ENCODE measurements around the gene P2RX1.

P2RX1 gene

DNA sequence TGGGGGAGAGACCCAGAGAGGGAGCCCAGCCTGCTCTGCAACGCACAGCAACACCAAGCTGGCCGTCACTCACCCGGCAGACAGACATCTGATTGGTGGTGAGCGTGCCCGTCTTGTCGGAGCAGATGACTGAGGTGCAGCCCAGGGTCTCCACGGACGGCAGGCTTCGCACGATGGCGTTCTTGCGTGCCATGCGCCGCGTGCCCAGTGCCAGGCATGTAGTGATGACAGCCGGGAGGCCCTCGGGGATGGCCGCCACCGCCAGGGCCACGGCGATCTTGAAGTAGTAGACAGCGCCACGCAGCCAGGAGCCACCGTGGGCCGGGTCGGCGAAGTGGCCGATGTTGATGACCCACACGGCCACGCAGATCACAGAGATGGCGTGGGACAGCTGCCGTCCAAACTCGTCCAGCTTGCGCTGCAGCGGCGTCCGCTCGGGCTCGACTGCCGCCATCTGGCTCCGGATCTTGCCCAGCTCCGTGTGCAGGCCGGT lies 31.1 kb upstream of the P2RX1 start:
- DNase-seq: no peak
- Histone ChIP-seq H3K9ac (ENCODE audit: low read length) (no peak overlapping the region), H3K14ac (ENCODE audit: low read length) (no peak overlapping the region), H3K4me1 (ENCODE audit: control insufficient read depth in 1 of 2, insufficient read depth in 2 of 2, low read length in 2 of 2) (peaks cover 6% of the 10 kb centered on the region in 2 experiments), H2BK120ac (ENCODE audit: insufficient read depth, low read length, poor library complexity) (no peak overlapping the region), H4K12ac (ENCODE audit: low read depth, low read length) (no peak overlapping the region), H4K8ac (ENCODE audit: low read depth, low read length) (no peak overlapping the region), H3K79me2 (ENCODE audit: control insufficient read depth, insufficient read depth, low read length, poor library complexity) (no peaks in the 10 kb centered on the region), H4K91ac (ENCODE audit: low read depth, low read length) (no peak overlapping the region), H3K27ac (ENCODE audit: low read depth, low read length) (no peak overlapping the region), H3K4me2 (ENCODE audit: low read length) (no peak overlapping the region), H3K23ac (ENCODE audit: low read length) (no peak overlapping the region), H2AK5ac (ENCODE audit: low read length) (no peak overlapping the region), H3K18ac (ENCODE audit: low read length) (no peak overlapping the region), H2BK5ac (ENCODE audit: low read depth, low read length, poor library complexity) (no peak overlapping the region), H3K9me3 (ENCODE audit: insufficient read depth, low read depth, low read length) (peaks cover 7% of the 10 kb centered on the region), H3K79me1 (ENCODE audit: low read length) (no peaks in the 10 kb centered on the region), H2AFZ (ENCODE audit: insufficient read depth, low read length, poor library complexity) (no peak overlapping the region), H3K4ac (ENCODE audit: low read depth, low read length) (no peak overlapping the region), H3K4me3 (ENCODE audit: low read depth, low read length) (peak overlapping the region; percentile 3), H3K27me3 (ENCODE audit: insufficient read depth, low read length) (no peaks in the 10 kb centered on the region), H3K36me3 (ENCODE audit: control insufficient read depth in 1 of 2, insufficient read depth in 2 of 2, low read length in 2 of 2) (no peaks in the 10 kb centered on the region), H2BK12ac (ENCODE audit: low read length) (no peak overlapping the region)
- WGBS (ENCODE audit: extremely low coverage, insufficient coverage, insufficient read length): no CpG with 5 or more reads among the region's 43 CpGs

DNA sequence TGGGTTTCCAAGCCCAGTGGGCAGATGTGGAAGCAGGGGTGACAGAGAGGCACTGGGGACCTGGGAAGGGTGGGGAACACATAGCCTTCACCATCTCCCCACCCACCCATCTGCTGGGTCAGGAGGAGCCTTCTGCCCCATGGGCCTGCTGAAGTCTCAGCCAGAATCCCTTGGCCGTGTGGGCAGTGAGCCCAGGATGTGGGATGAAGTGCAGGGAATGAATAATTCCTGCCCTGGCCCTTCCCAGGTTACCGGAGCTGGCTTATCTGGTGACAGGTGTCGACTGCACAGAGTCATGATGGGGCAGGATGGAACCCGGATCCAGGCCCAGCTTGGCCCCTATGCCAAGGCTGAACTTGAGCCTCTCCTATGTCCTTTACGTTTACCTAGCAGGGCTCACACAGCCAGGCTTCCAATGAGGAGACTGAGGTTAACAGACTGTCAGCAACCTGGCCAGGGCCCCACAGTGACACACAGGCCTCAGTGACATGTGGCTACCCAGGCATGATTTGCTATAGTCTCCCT lies 30.5 kb upstream of the P2RX1 start:
- no peak overlapping the region for H4K12ac ChIP-seq (ENCODE audit: low read depth, low read length)
- no peak overlapping the region for H3K23ac ChIP-seq (ENCODE audit: low read length)
- H2AK5ac ChIP-seq (ENCODE audit: low read length): no peak overlapping the region
- H3K36me3 ChIP-seq (ENCODE audit: control insufficient read depth in 1 of 2, insufficient read depth in 2 of 2, low read length in 2 of 2): no peaks in the 10 kb centered on the region
- H2BK120ac ChIP-seq (ENCODE audit: insufficient read depth, low read length, poor library complexity): no peak overlapping the region
- no peak overlapping the region for H3K9ac ChIP-seq (ENCODE audit: low read length)
- H2BK5ac ChIP-seq (ENCODE audit: low read depth, low read length, poor library complexity): no peak overlapping the region
- H3K4me1 ChIP-seq (ENCODE audit: control insufficient read depth in 1 of 2, insufficient read depth in 2 of 2, low read length in 2 of 2): peaks cover 6% of the 10 kb centered on the region in 2 experiments
- H3K9me3 ChIP-seq (ENCODE audit: insufficient read depth, low read depth, low read length): peaks cover 7% of the 10 kb centered on the region
- no peak overlapping the region for H3K4me2 ChIP-seq (ENCODE audit: low read length)
- no peak overlapping the region for H4K91ac ChIP-seq (ENCODE audit: low read depth, low read length)
- no peak overlapping the region for H3K27ac ChIP-seq (ENCODE audit: low read depth, low read length)
- no peak overlapping the region for H2AFZ ChIP-seq (ENCODE audit: insufficient read depth, low read length, poor library complexity)
- no peak overlapping the region for H3K4ac ChIP-seq (ENCODE audit: low read depth, low read length)
- no peak overlapping the region for H3K18ac ChIP-seq (ENCODE audit: low read length)
- no peak for DNase-seq
- no peak overlapping the region for H4K8ac ChIP-seq (ENCODE audit: low read depth, low read length)
- no peaks in the 10 kb centered on the region for H3K79me1 ChIP-seq (ENCODE audit: low read length)
- no peak overlapping the region for H3K14ac ChIP-seq (ENCODE audit: low read length)
- H3K4me3 ChIP-seq (ENCODE audit: low read depth, low read length): no peak overlapping the region
- H3K27me3 ChIP-seq (ENCODE audit: insufficient read depth, low read length): no peaks in the 10 kb centered on the region
- H2BK12ac ChIP-seq (ENCODE audit: low read length): no peak overlapping the region
- WGBS (ENCODE audit: extremely low coverage, insufficient coverage, insufficient read length): no CpG with 5 or more reads among the region's 5 CpGs
- H3K79me2 ChIP-seq (ENCODE audit: control insufficient read depth, insufficient read depth, low read length, poor library complexity): no peaks in the 10 kb centered on the region

DNA sequence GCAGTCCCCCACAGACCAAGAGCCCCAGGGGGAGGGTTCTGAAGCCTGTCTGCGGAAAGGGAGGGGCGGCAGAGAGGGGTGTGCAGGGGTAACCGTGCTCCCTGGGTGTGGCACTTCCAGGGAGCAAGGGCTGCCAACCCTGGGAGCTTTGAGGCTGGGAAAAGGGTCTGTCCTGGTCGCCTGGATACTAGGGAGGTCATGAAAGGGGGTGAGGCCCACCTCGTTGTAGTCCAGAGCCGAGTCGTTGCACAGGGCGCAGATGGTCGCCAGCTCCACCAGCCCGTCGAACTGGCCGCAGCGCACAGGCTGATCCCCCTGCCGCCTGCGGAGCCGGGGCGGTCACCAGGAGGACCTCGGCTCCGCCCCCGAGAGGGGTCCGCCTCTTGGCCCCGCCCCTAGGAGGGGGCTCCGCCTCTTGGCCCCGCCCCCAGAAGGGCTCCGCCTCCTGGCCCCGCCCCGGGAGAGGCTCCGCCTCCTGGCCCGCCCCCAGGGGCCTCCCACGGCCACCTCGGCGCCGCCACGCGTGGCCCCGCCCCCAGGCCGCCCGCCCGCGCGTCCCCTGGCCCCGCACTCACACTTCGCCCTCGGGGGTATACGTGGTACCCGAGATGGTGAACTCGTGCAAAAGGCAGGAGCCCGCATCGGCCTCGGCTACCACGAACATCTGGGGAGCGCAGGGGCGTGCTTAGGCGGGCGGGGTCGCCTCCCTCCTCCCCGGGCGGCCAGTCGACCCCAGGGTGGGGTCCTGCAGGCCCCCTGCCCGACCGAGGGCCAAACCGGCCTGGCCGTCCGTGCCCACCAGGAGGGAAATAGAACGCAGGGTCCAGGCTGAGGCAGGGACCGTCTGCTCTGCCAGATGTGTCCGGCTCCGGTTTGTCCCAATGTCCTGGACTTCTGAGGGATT lies 28.5 kb upstream of the P2RX1 start:
- H3K27me3 ChIP-seq (ENCODE audit: insufficient read depth, low read length): no peaks in the 10 kb centered on the region
- no peak overlapping the region for H3K9ac ChIP-seq (ENCODE audit: low read length)
- H3K23ac ChIP-seq (ENCODE audit: low read length): no peak overlapping the region
- WGBS (ENCODE audit: extremely low coverage, insufficient coverage, insufficient read length): no CpG with 5 or more reads among the region's 68 CpGs
- H3K4me3 ChIP-seq (ENCODE audit: low read depth, low read length): peak overlapping the region; percentile 60
- no peak overlapping the region for H2BK5ac ChIP-seq (ENCODE audit: low read depth, low read length, poor library complexity)
- H3K79me1 ChIP-seq (ENCODE audit: low read length): no peaks in the 10 kb centered on the region
- H3K36me3 ChIP-seq (ENCODE audit: control insufficient read depth in 1 of 2, insufficient read depth in 2 of 2, low read length in 2 of 2): no peaks in the 10 kb centered on the region
- H3K4me1 ChIP-seq (ENCODE audit: control insufficient read depth in 1 of 2, insufficient read depth in 2 of 2, low read length in 2 of 2): peaks cover 6% of the 10 kb centered on the region in 2 experiments
- H3K79me2 ChIP-seq (ENCODE audit: control insufficient read depth, insufficient read depth, low read length, poor library complexity): no peaks in the 10 kb centered on the region
- no peak overlapping the region for H3K4ac ChIP-seq (ENCODE audit: low read depth, low read length)
- no peak overlapping the region for H2BK12ac ChIP-seq (ENCODE audit: low read length)
- no peak overlapping the region for H4K91ac ChIP-seq (ENCODE audit: low read depth, low read length)
- H3K4me2 ChIP-seq (ENCODE audit: low read length): peak overlapping the region; percentile 53
- H3K18ac ChIP-seq (ENCODE audit: low read length): no peak overlapping the region
- H3K27ac ChIP-seq (ENCODE audit: low read depth, low read length): no peak overlapping the region
- H3K9me3 ChIP-seq (ENCODE audit: insufficient read depth, low read depth, low read length): peaks cover 7% of the 10 kb centered on the region
- no peak overlapping the region for H2AK5ac ChIP-seq (ENCODE audit: low read length)
- peak; percentile 15 to 73 for DNase-seq
- peak overlapping the region; percentile 6 for H2AFZ ChIP-seq (ENCODE audit: insufficient read depth, low read length, poor library complexity)
- no peak overlapping the region for H2BK120ac ChIP-seq (ENCODE audit: insufficient read depth, low read length, poor library complexity)
- no peak overlapping the region for H3K14ac ChIP-seq (ENCODE audit: low read length)
- H4K12ac ChIP-seq (ENCODE audit: low read depth, low read length): no peak overlapping the region
- H4K8ac ChIP-seq (ENCODE audit: low read depth, low read length): no peak overlapping the region

DNA sequence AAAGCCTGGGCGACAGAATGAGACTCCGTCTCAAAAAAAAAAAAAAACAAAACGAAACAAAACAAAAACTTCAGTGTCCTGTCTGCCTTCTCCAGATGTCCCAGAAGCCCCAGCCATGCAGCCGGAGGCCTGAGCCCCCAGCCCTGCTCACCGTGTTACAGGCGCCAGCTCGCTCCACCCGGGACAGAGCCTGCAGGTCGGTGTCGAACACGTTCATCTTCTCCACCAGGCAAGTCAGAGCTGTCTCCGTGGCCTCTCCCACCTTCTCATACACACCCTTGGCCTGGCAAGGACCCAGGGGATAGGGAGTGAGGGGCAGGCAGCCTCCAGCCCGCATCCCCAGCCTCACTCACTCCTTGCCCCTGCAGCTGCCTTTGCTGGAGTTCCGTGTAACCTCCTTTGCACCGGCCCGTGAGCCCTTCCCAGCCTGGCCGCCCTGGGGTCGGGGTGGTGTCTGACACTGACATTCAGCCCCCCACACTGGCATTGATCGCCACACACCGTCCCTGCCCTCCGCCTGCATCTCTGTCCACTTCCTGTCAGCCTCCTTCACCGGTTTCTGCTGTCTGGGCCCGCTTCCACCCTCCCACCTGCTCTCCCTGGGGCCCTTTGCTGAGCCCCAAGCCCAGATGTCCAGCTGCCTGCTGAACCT lies 27.1 kb upstream of the P2RX1 start:
- H3K4me3 ChIP-seq (ENCODE audit: low read depth, low read length): no peak overlapping the region
- no peak overlapping the region for H3K14ac ChIP-seq (ENCODE audit: low read length)
- no peak overlapping the region for H4K8ac ChIP-seq (ENCODE audit: low read depth, low read length)
- H2BK5ac ChIP-seq (ENCODE audit: low read depth, low read length, poor library complexity): no peak overlapping the region
- peaks cover 7% of the 10 kb centered on the region for H3K9me3 ChIP-seq (ENCODE audit: insufficient read depth, low read depth, low read length)
- H2AFZ ChIP-seq (ENCODE audit: insufficient read depth, low read length, poor library complexity): no peak overlapping the region
- no peak overlapping the region for H2AK5ac ChIP-seq (ENCODE audit: low read length)
- no peak for DNase-seq
- no peak overlapping the region for H3K9ac ChIP-seq (ENCODE audit: low read length)
- H2BK120ac ChIP-seq (ENCODE audit: insufficient read depth, low read length, poor library complexity): no peak overlapping the region
- peaks cover 6% of the 10 kb centered on the region in 2 experiments for H3K4me1 ChIP-seq (ENCODE audit: control insufficient read depth in 1 of 2, insufficient read depth in 2 of 2, low read length in 2 of 2)
- H4K12ac ChIP-seq (ENCODE audit: low read depth, low read length): no peak overlapping the region
- no peak overlapping the region for H3K18ac ChIP-seq (ENCODE audit: low read length)
- no peaks in the 10 kb centered on the region for H3K79me2 ChIP-seq (ENCODE audit: control insufficient read depth, insufficient read depth, low read length, poor library complexity)
- H4K91ac ChIP-seq (ENCODE audit: low read depth, low read length): no peak overlapping the region
- H3K79me1 ChIP-seq (ENCODE audit: low read length): no peaks in the 10 kb centered on the region
- no peak overlapping the region for H3K4me2 ChIP-seq (ENCODE audit: low read length)
- no peak overlapping the region for H2BK12ac ChIP-seq (ENCODE audit: low read length)
- WGBS (ENCODE audit: extremely low coverage, insufficient coverage, insufficient read length): no CpG with 5 or more reads among the region's 23 CpGs
- no peaks in the 10 kb centered on the region for H3K27me3 ChIP-seq (ENCODE audit: insufficient read depth, low read length)
- no peaks in the 10 kb centered on the region for H3K36me3 ChIP-seq (ENCODE audit: control insufficient read depth in 1 of 2, insufficient read depth in 2 of 2, low read length in 2 of 2)
- no peak overlapping the region for H3K4ac ChIP-seq (ENCODE audit: low read depth, low read length)
- H3K27ac ChIP-seq (ENCODE audit: low read depth, low read length): no peak overlapping the region
- no peak overlapping the region for H3K23ac ChIP-seq (ENCODE audit: low read length)

Measured in trophoblast cell (in vitro differentiated cells and primary cell).